ENCODE measurements around the gene AHDC1. TPM values are rescaled to one million over a fixed set of nuclear protein-coding genes. Genes with fewer than 3 reads are reported as not detected.

AHDC1 gene
- total and polyA plus RNA-seq, 2 of the 13 experiments (the other 11 are each of a cell fraction or from before 2014, with no cell fraction given): 1.0 to 2.7 TPM

DNA sequence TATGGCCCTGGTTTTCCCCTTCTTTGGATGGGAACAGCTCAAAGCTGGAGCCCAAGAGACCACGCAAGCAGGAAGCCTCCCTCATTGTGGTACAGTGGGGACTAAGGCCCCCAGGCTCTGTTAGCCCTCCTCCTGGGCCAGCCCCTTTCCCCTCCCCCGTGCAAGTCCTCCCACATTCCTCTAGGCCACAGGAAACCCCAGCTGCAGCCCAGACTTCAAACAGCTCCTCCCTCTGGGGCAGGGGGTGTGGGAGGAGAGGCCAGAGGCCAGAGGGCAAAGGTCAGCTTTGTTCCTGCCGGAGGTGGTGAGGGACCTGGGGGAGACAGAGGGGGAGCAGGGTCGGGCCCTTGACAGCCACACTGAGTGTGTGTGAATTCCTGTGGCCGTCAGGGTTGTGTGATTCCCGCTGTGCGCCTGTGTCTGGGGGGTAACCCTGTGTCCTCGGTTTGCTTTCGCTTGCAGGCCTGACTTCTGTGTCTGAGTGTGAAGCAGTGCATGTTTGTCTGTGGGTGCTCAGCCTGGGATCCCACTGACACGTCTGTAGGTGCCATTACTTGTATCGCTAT lies 3.4 kb upstream of the AHDC1 start (continued):
- TF ChIP-seq, protein P1, sequence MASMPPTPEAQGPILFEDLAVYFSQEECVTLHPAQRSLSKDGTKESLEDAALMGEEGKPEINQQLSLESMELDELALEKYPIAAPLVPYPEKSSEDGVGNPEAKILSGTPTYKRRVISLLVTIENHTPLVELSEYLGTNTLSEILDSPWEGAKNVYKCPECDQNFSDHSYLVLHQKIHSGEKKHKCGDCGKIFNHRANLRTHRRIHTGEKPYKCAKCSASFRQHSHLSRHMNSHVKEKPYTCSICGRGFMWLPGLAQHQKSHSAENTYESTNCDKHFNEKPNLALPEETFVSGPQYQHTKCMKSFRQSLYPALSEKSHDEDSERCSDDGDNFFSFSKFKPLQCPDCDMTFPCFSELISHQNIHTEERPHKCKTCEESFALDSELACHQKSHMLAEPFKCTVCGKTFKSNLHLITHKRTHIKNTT (CRISPR knock-in tag; IDR thresholded peaks at IDR 0.05): no peak
- TF ChIP-seq, protein P2, sequence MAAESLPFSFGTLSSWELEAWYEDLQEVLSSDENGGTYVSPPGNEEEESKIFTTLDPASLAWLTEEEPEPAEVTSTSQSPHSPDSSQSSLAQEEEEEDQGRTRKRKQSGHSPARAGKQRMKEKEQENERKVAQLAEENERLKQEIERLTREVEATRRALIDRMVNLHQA (CRISPR knock-in tag; IDR thresholded peaks at IDR 0.05): no peak
- TF ChIP-seq KLF12 (CRISPR knock-in tag; IDR thresholded peaks at IDR 0.05; ENCODE audit: borderline replicate concordance) (peak; percentile 92; the same call in 1 of the 2 replicates), ZNF280D (CRISPR knock-in tag; IDR thresholded peaks at IDR 0.05) (peak; percentile 42; the same call in 1 of the 2 replicates), KDM2A (CRISPR knock-in tag; IDR thresholded peaks at IDR 0.05; ENCODE audit: borderline replicate concordance, low read depth) (peak; percentile 80), ZNF639 (CRISPR knock-in tag; conservative IDR thresholded peaks at IDR 0.05) (no peak), TCF12 (IDR thresholded peaks at IDR 0.05) (no peak), TCF12 (CRISPR knock-in tag; IDR thresholded peaks at IDR 0.05) (peak; percentile 88), ZNF7 (CRISPR knock-in tag; IDR thresholded peaks at IDR 0.05) (no peak), ZNF136 (CRISPR knock-in tag; IDR thresholded peaks at IDR 0.05; ENCODE audit: low read depth) (peak; percentile 88; the same call in 1 of the 2 replicates), ARNT2 (CRISPR knock-in tag; IDR thresholded peaks at IDR 0.05; ENCODE audit: low read depth) (no peak), KAT7 (CRISPR knock-in tag; IDR thresholded peaks at IDR 0.05; ENCODE audit: borderline replicate concordance) (no peak), HMG20A (CRISPR knock-in tag; IDR thresholded peaks at IDR 0.05; ENCODE audit: borderline replicate concordance) (peak; percentile 98), ZNF350 (CRISPR knock-in tag; IDR thresholded peaks at IDR 0.05; ENCODE audit: borderline replicate concordance, low read depth) (peak; percentile 81), ARNT (IDR thresholded peaks at IDR 0.05) (no peak), MED13 (CRISPR knock-in tag; IDR thresholded peaks at IDR 0.05) (peak; percentile 79; the same call in 1 of the 2 replicates), SAFB2 (CRISPR knock-in tag; IDR thresholded peaks at IDR 0.05; ENCODE audit: borderline replicate concordance, low read depth) (0 out of 2 replicates have a peak, but pooled peaks have one; percentile 58), SMAD3 (CRISPR knock-in tag; IDR thresholded peaks at IDR 0.05) (peak; percentile 51; the same call in 1 of the 2 replicates)
- TF ChIP-seq, protein P3, sequence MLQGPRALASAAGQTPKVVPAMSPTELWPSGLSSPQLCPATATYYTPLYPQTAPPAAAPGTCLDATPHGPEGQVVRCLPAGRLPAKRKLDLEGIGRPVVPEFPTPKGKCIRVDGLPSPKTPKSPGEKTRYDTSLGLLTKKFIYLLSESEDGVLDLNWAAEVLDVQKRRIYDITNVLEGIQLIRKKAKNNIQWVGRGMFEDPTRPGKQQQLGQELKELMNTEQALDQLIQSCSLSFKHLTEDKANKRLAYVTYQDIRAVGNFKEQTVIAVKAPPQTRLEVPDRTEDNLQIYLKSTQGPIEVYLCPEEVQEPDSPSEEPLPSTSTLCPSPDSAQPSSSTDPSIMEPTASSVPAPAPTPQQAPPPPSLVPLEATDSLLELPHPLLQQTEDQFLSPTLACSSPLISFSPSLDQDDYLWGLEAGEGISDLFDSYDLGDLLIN (CRISPR knock-in tag; IDR thresholded peaks at IDR 0.05; ENCODE audit: borderline replicate concordance): no peak
- TF ChIP-seq, protein P4, sequence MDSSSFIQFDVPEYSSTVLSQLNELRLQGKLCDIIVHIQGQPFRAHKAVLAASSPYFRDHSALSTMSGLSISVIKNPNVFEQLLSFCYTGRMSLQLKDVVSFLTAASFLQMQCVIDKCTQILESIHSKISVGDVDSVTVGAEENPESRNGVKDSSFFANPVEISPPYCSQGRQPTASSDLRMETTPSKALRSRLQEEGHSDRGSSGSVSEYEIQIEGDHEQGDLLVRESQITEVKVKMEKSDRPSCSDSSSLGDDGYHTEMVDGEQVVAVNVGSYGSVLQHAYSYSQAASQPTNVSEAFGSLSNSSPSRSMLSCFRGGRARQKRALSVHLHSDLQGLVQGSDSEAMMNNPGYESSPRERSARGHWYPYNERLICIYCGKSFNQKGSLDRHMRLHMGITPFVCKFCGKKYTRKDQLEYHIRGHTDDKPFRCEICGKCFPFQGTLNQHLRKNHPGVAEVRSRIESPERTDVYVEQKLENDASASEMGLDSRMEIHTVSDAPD (CRISPR knock-in tag; IDR thresholded peaks at IDR 0.05): peak; percentile 74

Measured in HepG2 (cell line).